ENCODE results near the gene PDE2A. TPM values are rescaled to one million over a fixed set of nuclear protein-coding genes. Genes with fewer than 3 reads are reported as not detected.

Gene PDE2A
- total RNA-seq, 2 experiments from 2014 or later, result 4.0 to 4.5 TPM

- ChIA-PET POLR2A (no interaction called here), CTCF (interaction anchor here (0.8 kb wide), 1 partner anchor 51 kb away, joined by 3 read pairs; no protein-coding TSS in a partner anchor)
- Histone ChIP-seq H3K4me1 (ENCODE audit: insufficient read depth, low read length) (peaks cover 23% of the 10 kb centered on the region), H3K27ac (ENCODE audit: low read depth in 1 of 2, low read length in 2 of 2) (no peak overlapping the region), H3K4me3 (ENCODE audit: low read length) (no peak overlapping the region), H3K9me3 (ENCODE audit: control insufficient read depth in 1 of 2, insufficient read depth in 1 of 2, low read length in 2 of 2) (no peaks in the 10 kb centered on the region), H3K27me3 (ENCODE audit: control insufficient read depth in 1 of 2, insufficient read depth in 2 of 2, low read length in 2 of 2) (peaks cover 23 to 28% of the 10 kb centered on the region in 2 experiments), H3K36me3 (ENCODE audit: insufficient read depth, low read length) (no peaks in the 10 kb centered on the region)
- no peaks in the 10 kb centered on the region for H3K9me3 Mint-ChIP-seq
- H3K4me1 Mint-ChIP-seq (ENCODE audit: low read depth), result peaks cover 33% of the 10 kb centered on the region
- ATAC-seq (ENCODE audit: poor library complexity) (peak; percentile 97), DNase-seq (peak; percentile 17 to 73 (median 42))
- H3K36me3 Mint-ChIP-seq (ENCODE audit: low read depth), result no peaks in the 10 kb centered on the region
- H3K4me3 Mint-ChIP-seq, result peak overlapping the region; percentile 46
- TF ChIP-seq CTCF (IDR thresholded peaks at IDR 0.05), result no peak
- peaks cover 58% of the 10 kb centered on the region for H3K27me3 Mint-ChIP-seq
- H3K27ac Mint-ChIP-seq, result peak overlapping the region; percentile 3
- intact Hi-C loops (cut with DNase I, micrococcal nuclease), result no loop called here
Measured at GRCh38 chr11:72591785-72592502, 82.3 kb downstream of the PDE2A start.

GRCh38 chr11:72591023-72591422 is 83.2 kb downstream of the PDE2A start:
- ChIA-PET CTCF (interaction anchor here (1.1 to 2.0 kb wide), 2 partner anchors 18 to 52 kb away, joined by 3 to 7 read pairs; no protein-coding TSS in a partner anchor), POLR2A (no interaction called here)
- Histone ChIP-seq H3K4me3 (ENCODE audit: low read length) (no peak overlapping the region), H3K27ac (ENCODE audit: low read depth in 1 of 2, low read length in 2 of 2) (no peak overlapping the region), H3K36me3 (ENCODE audit: insufficient read depth, low read length) (no peaks in the 10 kb centered on the region), H3K27me3 (ENCODE audit: control insufficient read depth in 1 of 2, insufficient read depth in 2 of 2, low read length in 2 of 2) (peaks cover 23 to 28% of the 10 kb centered on the region in 2 experiments), H3K4me1 (ENCODE audit: insufficient read depth, low read length) (peaks cover 28% of the 10 kb centered on the region), H3K9me3 (ENCODE audit: control insufficient read depth in 1 of 2, insufficient read depth in 1 of 2, low read length in 2 of 2) (no peaks in the 10 kb centered on the region)
- peaks cover 65% of the 10 kb centered on the region for H3K27me3 Mint-ChIP-seq
- no peak overlapping the region for H3K27ac Mint-ChIP-seq
- no peaks in the 10 kb centered on the region for H3K9me3 Mint-ChIP-seq
- no peak overlapping the region for H3K4me3 Mint-ChIP-seq
- no peaks in the 10 kb centered on the region for H3K36me3 Mint-ChIP-seq (ENCODE audit: low read depth)
- intact Hi-C loops (cut with DNase I, micrococcal nuclease), result no loop called here
- DNase-seq, result no peak
- TF ChIP-seq CTCF (IDR thresholded peaks at IDR 0.05), result no peak
- ATAC-seq (ENCODE audit: poor library complexity), result no peak
- H3K4me1 Mint-ChIP-seq (ENCODE audit: low read depth), result peaks cover 33% of the 10 kb centered on the region

GRCh38 chr11:72589802-72590761 is 84.1 kb downstream of the PDE2A start:
- Histone ChIP-seq H3K4me3 (ENCODE audit: low read length) (peak overlapping the region; percentile 44), H3K27ac (ENCODE audit: low read depth in 1 of 2, low read length in 2 of 2) (no peak overlapping the region), H3K4me1 (ENCODE audit: insufficient read depth, low read length) (peaks cover 37% of the 10 kb centered on the region), H3K36me3 (ENCODE audit: insufficient read depth, low read length) (no peaks in the 10 kb centered on the region), H3K27me3 (ENCODE audit: control insufficient read depth in 1 of 2, insufficient read depth in 2 of 2, low read length in 2 of 2) (peaks cover 23 to 28% of the 10 kb centered on the region in 2 experiments), H3K9me3 (ENCODE audit: control insufficient read depth in 1 of 2, insufficient read depth in 1 of 2, low read length in 2 of 2) (no peaks in the 10 kb centered on the region)
- Mint-ChIP-seq H3K4me3 (peak overlapping the region; percentile 70), H3K4me1 (ENCODE audit: low read depth) (peaks cover 42% of the 10 kb centered on the region), H3K27ac (no peak overlapping the region), H3K36me3 (ENCODE audit: low read depth) (no peaks in the 10 kb centered on the region), H3K27me3 (peaks cover 71% of the 10 kb centered on the region), H3K9me3 (no peaks in the 10 kb centered on the region)
- CTCF ChIA-PET, result interaction anchor here (0.7 to 2.0 kb wide), 5 partner anchors 19 to 55 kb away, joined by 3 to 7 read pairs (median 3); no protein-coding TSS in a partner anchor
- ATAC-seq (ENCODE audit: poor library complexity), result peak; percentile 28
- POLR2A ChIA-PET, result interaction anchor here (0.5 kb wide), 1 partner anchor 590 kb away, joined by 3 read pairs; no protein-coding TSS in a partner anchor
- peak; percentile 60 for TF ChIP-seq CTCF (IDR thresholded peaks at IDR 0.05)
- DNase-seq, result peak; percentile 15 to 75 (median 43)
- intact Hi-C loops (cut with DNase I, micrococcal nuclease), result loop anchor here (5.0 kb wide), 3 partner anchors 257 to 652 kb away; no protein-coding TSS in a partner anchor

Measured in CD4-positive, alpha-beta T cell (primary cell).